Non-pigmented ciliary epithelial cell (primary cell): ENCODE measurements around the gene RERE.

Source experiments
- DNase-seq: peaks from one replicate; pipeline ENCODE4 v3.0.0-alpha.2; 2010; ENCODE audit warnings: low read depth

The RERE gene

GRCh38 chr1:8817412-8818324, at the start of gene RERE:
TSS of gene RERE (minus strand) at chr1:8817640.
- DNase-seq, result peak; percentile 63

GRCh38 chr1:8866792-8867415, 49.5 kb upstream of the RERE start:
- no peak for DNase-seq

- DNase-seq, result no peak
Observed at GRCh38 chr1:8866173-8866791, 48.8 kb upstream of the RERE start.

- DNase-seq, result no peak
Observed at GRCh38 chr1:8864713-8865344, 47.4 kb upstream of the RERE start.

GRCh38 chr1:8863794-8864233, 46.4 kb upstream of the RERE start:
- no peak for DNase-seq

GRCh38 chr1:8863138-8863537, 45.7 kb upstream of the RERE start:
- no peak for DNase-seq

- DNase-seq, result no peak
Observed at GRCh38 chr1:8862528-8862927, 45.1 kb upstream of the RERE start.

GRCh38 chr1:8860738-8861516, 43.5 kb upstream of the RERE start:
- DNase-seq, result no peak

GRCh38 chr1:8858888-8859706, 41.7 kb upstream of the RERE start:
- no peak for DNase-seq

GRCh38 chr1:8858112-8858668, 40.8 kb upstream of the RERE start:
- DNase-seq, result peak; percentile 84

- no peak for DNase-seq
Observed at GRCh38 chr1:8856689-8857412, 39.4 kb upstream of the RERE start.

- DNase-seq, result no peak
Observed at GRCh38 chr1:8854240-8854639, 36.8 kb upstream of the RERE start.

GRCh38 chr1:8851060-8851459, 33.6 kb upstream of the RERE start:
- DNase-seq, result no peak

GRCh38 chr1:8848663-8849386, 31.4 kb upstream of the RERE start:
- no peak for DNase-seq

- no peak for DNase-seq
Observed at GRCh38 chr1:8847990-8848389, 30.6 kb upstream of the RERE start.

- DNase-seq, result no peak
Observed at GRCh38 chr1:8846263-8846662, 28.8 kb upstream of the RERE start.

- DNase-seq, result no peak
Observed at GRCh38 chr1:8845104-8846097, 28.0 kb upstream of the RERE start.

GRCh38 chr1:8844501-8845006, 27.1 kb upstream of the RERE start:
- DNase-seq, result no peak
